ENCODE results near the gene MARCHF2.

DNA sequence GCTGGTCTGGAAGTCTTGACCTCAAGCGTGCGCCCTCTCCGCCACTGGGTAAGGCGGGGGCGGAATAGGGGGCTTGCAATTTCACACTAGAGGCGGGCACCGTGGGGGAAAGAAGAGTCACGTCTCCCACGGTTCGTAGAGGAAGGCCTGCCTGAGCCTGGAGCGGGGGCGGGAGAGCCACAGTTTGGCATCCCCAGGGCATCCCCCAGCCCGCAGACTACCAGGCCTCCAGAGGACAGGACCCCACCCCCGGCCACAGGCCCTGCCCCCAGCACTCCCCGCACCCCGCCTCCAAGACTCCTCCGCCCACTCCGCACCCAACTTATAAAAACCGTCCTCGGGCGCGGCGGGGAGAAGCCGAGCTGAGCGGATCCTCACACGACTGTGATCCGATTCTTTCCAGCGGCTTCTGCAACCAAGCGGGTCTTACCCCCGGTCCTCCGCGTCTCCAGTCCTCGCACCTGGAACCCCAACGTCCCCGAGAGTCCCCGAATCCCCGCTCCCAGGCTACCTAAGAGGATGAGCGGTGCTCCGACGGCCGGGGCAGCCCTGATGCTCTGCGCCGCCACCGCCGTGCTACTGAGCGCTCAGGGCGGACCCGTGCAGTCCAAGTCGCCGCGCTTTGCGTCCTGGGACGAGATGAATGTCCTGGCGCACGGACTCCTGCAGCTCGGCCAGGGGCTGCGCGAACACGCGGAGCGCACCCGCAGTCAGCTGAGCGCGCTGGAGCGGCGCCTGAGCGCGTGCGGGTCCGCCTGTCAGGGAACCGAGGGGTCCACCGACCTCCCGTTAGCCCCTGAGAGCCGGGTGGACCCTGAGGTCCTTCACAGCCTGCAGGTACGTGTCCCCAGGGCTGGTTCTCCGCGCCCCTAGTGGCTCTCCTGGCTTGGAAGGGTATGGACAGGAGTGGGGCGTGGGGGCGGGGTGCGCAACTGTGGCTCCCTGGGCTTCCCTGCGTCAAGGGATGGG is 49.0 kb upstream of the MARCHF2 start, which contains the start of gene ANGPTL4:
- TF ChIP-seq, protein P1, sequence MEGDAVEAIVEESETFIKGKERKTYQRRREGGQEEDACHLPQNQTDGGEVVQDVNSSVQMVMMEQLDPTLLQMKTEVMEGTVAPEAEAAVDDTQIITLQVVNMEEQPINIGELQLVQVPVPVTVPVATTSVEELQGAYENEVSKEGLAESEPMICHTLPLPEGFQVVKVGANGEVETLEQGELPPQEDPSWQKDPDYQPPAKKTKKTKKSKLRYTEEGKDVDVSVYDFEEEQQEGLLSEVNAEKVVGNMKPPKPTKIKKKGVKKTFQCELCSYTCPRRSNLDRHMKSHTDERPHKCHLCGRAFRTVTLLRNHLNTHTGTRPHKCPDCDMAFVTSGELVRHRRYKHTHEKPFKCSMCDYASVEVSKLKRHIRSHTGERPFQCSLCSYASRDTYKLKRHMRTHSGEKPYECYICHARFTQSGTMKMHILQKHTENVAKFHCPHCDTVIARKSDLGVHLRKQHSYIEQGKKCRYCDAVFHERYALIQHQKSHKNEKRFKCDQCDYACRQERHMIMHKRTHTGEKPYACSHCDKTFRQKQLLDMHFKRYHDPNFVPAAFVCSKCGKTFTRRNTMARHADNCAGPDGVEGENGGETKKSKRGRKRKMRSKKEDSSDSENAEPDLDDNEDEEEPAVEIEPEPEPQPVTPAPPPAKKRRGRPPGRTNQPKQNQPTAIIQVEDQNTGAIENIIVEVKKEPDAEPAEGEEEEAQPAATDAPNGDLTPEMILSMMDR (IDR thresholded peaks at IDR 0.05): no peak
- TF ChIP-seq POLR2A (IDR thresholded peaks at IDR 0.05): peak in 1 of 2 donors; percentile 8

All from lower leg skin (tissue), 3 donors.